GM19099 (cell line): ENCODE data around the gene LSM14A.
A peak's percentile ranks its signal among the peaks of the same experiment; 100 is the strongest.

Source experiments
- POLR2A ChIP-seq: IDR thresholded peaks from 3 replicates; pipeline ENCODE4 v1.6.1; 2011; ENCODE audit warnings: low read depth; ENCODE audit not compliant: insufficient read length; ENCODE audit errors: extremely low read depth

The LSM14A gene

GRCh38 chr19:34261334-34262109, 89.2 kb downstream of the LSM14A start:
- no peak for TF ChIP-seq POLR2A

- TF ChIP-seq POLR2A, result no peak
These were observed 91.5 kb downstream of the LSM14A start for GRCh38 chr19:34263745-34264237.

GRCh38 chr19:34265221-34265650, 92.9 kb downstream of the LSM14A start:
- TF ChIP-seq POLR2A, result no peak

- no peak for TF ChIP-seq POLR2A
These were observed 96.8 kb downstream of the LSM14A start for GRCh38 chr19:34269081-34269480.

- TF ChIP-seq POLR2A, result no peak
These were observed 97.2 kb downstream of the LSM14A start for GRCh38 chr19:34269489-34269888.

- TF ChIP-seq POLR2A, result peak; percentile 35
These were observed 97.8 kb downstream of the LSM14A start for GRCh38 chr19:34269968-34270621.

GRCh38 chr19:34273121-34273520, 100.8 kb downstream of the LSM14A start:
- no peak for TF ChIP-seq POLR2A

- TF ChIP-seq POLR2A, result no peak
These were observed 102.1 kb downstream of the LSM14A start for GRCh38 chr19:34274284-34274826.

GRCh38 chr19:34274827-34275625, 102.7 kb downstream of the LSM14A start:
- TF ChIP-seq POLR2A, result no peak

- no peak for TF ChIP-seq POLR2A
These were observed 103.4 kb downstream of the LSM14A start for GRCh38 chr19:34275705-34276104.

GRCh38 chr19:34276614-34277013, 104.3 kb downstream of the LSM14A start:
- no peak for TF ChIP-seq POLR2A

GRCh38 chr19:34277244-34277643, 104.9 kb downstream of the LSM14A start:
- no peak for TF ChIP-seq POLR2A

- TF ChIP-seq POLR2A, result no peak
These were observed 106.5 kb downstream of the LSM14A start for GRCh38 chr19:34278783-34279182.
